ENCODE results near the gene NDUFS2.

DNA sequence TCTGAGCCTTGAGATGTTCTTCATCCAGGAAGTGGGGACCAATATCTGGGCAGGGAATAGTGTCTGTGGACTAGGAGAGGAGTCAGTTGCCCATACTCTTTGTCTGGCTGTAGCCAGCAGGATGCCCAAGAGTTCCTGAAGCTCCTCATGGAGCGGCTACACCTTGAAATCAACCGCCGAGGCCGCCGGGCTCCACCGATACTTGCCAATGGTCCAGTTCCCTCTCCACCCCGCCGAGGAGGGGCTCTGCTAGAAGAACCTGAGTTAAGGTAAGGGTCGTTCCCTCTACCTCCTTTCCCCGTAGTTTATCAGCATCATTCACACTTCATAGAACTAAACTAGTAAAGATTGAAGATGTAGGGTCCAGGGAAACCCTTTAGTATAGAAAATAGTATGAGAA, 39.4 kb upstream of the NDUFS2 start:
- TF ChIP-seq, protein P1, sequence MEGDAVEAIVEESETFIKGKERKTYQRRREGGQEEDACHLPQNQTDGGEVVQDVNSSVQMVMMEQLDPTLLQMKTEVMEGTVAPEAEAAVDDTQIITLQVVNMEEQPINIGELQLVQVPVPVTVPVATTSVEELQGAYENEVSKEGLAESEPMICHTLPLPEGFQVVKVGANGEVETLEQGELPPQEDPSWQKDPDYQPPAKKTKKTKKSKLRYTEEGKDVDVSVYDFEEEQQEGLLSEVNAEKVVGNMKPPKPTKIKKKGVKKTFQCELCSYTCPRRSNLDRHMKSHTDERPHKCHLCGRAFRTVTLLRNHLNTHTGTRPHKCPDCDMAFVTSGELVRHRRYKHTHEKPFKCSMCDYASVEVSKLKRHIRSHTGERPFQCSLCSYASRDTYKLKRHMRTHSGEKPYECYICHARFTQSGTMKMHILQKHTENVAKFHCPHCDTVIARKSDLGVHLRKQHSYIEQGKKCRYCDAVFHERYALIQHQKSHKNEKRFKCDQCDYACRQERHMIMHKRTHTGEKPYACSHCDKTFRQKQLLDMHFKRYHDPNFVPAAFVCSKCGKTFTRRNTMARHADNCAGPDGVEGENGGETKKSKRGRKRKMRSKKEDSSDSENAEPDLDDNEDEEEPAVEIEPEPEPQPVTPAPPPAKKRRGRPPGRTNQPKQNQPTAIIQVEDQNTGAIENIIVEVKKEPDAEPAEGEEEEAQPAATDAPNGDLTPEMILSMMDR (IDR thresholded peaks at IDR 0.05), result no peak
- TF ChIP-seq POLR2A (IDR thresholded peaks at IDR 0.05) (no peak), POLR2AphosphoS5 (IDR thresholded peaks at IDR 0.05) (no peak)

Data from breast epithelium (tissue), 3 donors.